Esophagus mucosa (tissue), 1 donor: ENCODE results near the gene CDHR1. TPM values are rescaled to one million over a fixed set of nuclear protein-coding genes. Genes with fewer than 3 reads are reported as not detected.

Experiments used
- ATAC-seq: fragments of 200-7000 bp; cut with Tn5 transposase; one replicate; pipeline ENCODE4 v1.9.1; 2020
- total RNA-seq: library from RNA; stranded (reverse); gene quantifications from one replicate; pipeline ENCODE4 v1.2.4, GENCODE V29; 2023
- donor health status: DM: yes; HTN: yes; CAD: no.

Gene CDHR1
- total RNA-seq, 1 donor from 2014 or later, result 29.0 TPM

GRCh38 chr10:84233940-84234339, 39.6 kb downstream of the CDHR1 start:
- no peak for ATAC-seq

GRCh38 chr10:84234479-84234878, 40.1 kb downstream of the CDHR1 start:
- no peak for ATAC-seq

- no peak for ATAC-seq
Observed at GRCh38 chr10:84235096-84235495, 40.8 kb downstream of the CDHR1 start.

GRCh38 chr10:84236807-84237198, 42.5 kb downstream of the CDHR1 start:
- ATAC-seq, result no peak

- ATAC-seq, result peak; percentile 13
Observed at GRCh38 chr10:84237199-84238051, 43.1 kb downstream of the CDHR1 start.

- no peak for ATAC-seq
Observed at GRCh38 chr10:84238909-84239308, 44.6 kb downstream of the CDHR1 start.

GRCh38 chr10:84241185-84241790, 47.0 kb downstream of the CDHR1 start, which contains the start of gene LRIT1:
TSS of gene LRIT1 (minus strand) at chr10:84241546. CDS start at chr10:84241439, 107 bp downstream.
- no peak for ATAC-seq

GRCh38 chr10:84243759-84244158, 49.4 kb downstream of the CDHR1 start:
- ATAC-seq, result no peak

GRCh38 chr10:84244651-84245270, 50.4 kb downstream of the CDHR1 start, which contains the start of gene RGR:
TSS of gene RGR (plus strand) at chr10:84245053. CDS start at chr10:84245091, 38 bp downstream.
- ATAC-seq, result peak; percentile 15

- ATAC-seq, result no peak
Observed at GRCh38 chr10:84247496-84247895, 53.2 kb downstream of the CDHR1 start.

GRCh38 chr10:84248794-84249193, 54.5 kb downstream of the CDHR1 start:
- no peak for ATAC-seq

- no peak for ATAC-seq
Observed at GRCh38 chr10:84254552-84255478, 60.5 kb downstream of the CDHR1 start.

- ATAC-seq, result no peak
Observed at GRCh38 chr10:84256510-84257342, 62.4 kb downstream of the CDHR1 start.

GRCh38 chr10:84257343-84258020, 63.1 kb downstream of the CDHR1 start:
- ATAC-seq, result no peak

- no peak for ATAC-seq
Observed at GRCh38 chr10:84258034-84258695, 63.8 kb downstream of the CDHR1 start.

- no peak for ATAC-seq
Observed at GRCh38 chr10:84261236-84261915, 67.0 kb downstream of the CDHR1 start.

- no peak for ATAC-seq
Observed at GRCh38 chr10:84262190-84262956, 68.0 kb downstream of the CDHR1 start.

GRCh38 chr10:84263716-84264115, 69.4 kb downstream of the CDHR1 start:
- no peak for ATAC-seq
